K562 treated with DMSO at 1 percent for 48 hours (cell line): Measurements from ENCODE around the gene FANCB. TPM values are rescaled to one million over a fixed set of nuclear protein-coding genes. Genes with fewer than 3 reads are reported as not detected.

Source experiments
- total RNA-seq: library from RNA; unstranded; fragments of 300-600 nt; gene quantifications from 2 replicates; pipeline ENCODE4 v1.2.3, GENCODE V29; 2022; ENCODE audit warnings: low replicate concordance; ENCODE audit errors: extremely low read depth

Gene FANCB
- not detected in 2 replicates for total RNA-seq

DNA sequence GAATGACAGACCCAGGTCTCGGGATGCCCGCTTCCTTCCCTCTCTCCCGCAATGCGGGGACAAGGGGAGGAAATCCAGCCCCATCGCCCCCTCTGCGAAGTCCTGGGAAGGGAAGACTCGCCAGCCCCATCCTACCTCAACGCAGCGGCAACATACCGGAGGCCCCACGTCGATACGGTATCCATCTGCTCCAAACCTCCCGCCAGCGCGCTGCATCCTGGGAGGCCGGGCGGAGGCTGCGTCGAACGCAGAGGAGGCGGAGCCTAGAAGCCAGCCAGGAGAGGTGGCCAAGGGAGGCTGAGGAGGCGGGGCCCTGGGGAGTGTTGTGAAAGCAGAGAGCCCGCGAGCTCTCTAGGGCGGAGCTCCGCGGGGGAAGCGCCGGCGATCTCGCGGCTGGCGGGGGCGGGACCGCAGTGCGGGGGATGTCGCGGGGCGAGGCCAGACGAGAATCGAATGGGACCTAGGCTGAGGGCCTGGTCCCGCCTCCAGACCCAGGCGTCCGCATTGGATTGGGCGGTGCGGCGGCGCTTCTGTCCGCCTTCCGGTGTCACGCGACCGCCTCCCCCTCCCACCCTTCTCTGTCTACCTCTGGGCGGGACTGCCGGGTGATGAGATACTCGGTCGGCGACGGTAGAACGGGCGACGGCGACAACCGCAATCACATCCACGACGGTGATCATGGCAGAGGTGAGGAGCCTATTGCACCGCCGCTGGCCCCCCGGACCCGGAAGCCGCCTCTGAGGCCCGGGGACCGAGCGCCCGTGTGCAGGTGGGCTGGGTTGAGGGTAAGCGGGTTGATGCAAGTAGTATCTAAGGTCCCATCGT, at the start of gene FANCB, which contains the start of gene MOSPD2:
TSS of gene FANCB (minus strand) at position 219 of the 825 bp plus-strand sequence. CDS start 7,559 bp downstream, outside the sequence.
TSS of gene MOSPD2 (plus strand) at position 571 of the 825 bp plus-strand sequence. CDS start at position 679, 108 bp downstream.

Other genes with a start within 250 kb of the FANCB start
- gene MOSPD2, start 352 bp upstream of the FANCB start, total RNA-seq = not detected in 2 replicates